HG03025 (cell line): ENCODE data around the gene PCDHGA6.
"Not testable (repeated sequence)": the region's sequence is repeated elsewhere in the genome, so short reads cannot be mapped to it uniquely, and the experiment has no call there.

Source experiments
- ATAC-seq: cut with Tn5 transposase; IDR thresholded peaks from one replicate; pipeline ENCODE4 v1.9.1; 2021; ENCODE audit warnings: mild to moderate bottlenecking, moderate library complexity; ENCODE audit not compliant: unreplicated experiment, low FRiP score

The PCDHGA6 gene

DNA sequence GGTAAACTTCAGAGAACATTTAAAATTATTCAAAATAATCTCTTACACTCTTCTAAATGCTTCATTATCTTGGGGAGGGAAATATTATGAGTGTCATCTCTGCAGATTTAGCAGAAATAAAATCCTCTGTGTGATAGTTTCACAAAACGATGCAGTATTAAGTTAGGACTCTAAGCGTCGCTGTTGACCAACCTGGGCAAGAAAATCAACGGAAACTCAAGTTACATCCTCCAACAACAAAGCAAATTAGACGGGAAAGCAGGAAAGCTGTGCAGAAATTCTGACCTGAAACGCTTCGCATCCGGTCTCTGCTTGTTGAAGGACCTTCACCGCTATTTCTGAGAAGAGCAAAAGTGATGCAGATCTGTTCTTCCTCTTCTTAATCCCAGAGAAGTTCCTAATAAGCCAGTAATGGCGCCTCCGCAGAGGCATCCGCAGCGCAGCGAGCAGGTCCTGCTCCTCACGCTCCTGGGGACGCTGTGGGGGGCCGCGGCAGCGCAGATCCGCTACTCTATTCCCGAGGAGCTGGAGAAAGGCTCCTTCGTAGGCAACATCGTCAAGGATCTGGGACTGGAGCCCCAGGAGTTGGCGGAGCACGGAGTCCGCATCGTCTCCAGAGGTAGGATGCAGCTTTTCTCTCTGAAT lies at the start of gene PCDHGA6:
PCDHGA6 (plus strand) TSS at position 219 of the 645 bp plus-strand sequence; CDS start at position 412, 193 bp downstream.
- no peak for ATAC-seq

DNA sequence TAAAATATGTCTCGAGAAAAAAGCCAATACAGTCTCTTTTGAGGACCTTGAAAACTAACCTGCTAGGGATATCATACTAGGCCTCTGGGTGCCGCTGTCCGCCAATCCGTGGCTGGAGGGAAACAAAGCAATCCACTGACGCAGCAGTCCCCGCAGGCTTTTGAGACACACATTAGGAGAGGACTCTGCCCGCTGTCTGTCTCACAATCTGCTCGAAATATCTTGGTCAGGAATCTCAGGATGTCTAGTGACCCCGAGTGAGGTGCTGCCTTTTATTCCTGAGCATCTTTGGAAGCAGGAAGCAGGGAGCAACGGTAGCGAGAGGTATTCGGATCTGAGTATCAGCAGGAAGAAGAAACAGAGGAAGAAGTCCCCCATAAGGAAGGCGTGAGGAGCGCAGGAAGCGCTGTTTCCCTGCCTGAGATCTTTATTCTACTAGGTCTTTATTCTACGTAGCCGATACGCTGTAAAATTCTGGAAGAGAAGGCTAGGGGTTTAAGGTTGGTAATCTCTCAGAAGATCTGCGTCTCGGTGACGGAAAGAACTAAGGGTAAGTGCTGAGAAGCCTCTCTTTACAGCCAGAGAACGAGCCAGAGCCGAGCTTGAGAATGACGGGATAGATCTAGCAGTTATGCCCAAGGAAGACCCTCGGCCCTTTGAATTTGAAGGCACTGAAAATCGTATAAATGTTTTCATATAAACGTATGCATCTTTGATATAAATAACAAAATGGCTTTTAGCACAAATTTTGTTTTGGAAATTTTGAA lies 47.4 kb upstream of the PCDHGA6 start:
- peak; percentile 88 for ATAC-seq

DNA sequence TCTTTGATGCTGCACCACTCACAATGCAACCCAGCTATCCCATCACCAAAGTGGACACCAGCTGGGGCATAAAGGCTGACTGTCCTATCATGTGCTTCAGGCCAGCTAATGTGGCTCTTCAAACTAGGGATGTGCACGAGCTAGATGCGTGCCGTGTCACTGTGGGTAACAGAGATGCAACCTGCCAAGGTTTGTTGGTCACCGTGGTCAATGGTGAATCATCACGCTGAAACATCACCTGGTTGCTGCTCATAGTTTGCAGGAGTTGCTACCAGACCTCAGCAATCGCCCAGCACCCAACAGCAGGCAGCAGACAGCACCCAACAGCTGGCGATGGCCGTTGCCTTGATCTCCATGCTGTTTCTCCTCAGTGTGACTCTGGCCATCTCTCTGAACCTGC lies 45.5 kb upstream of the PCDHGA6 start:
- ATAC-seq: no peak

DNA sequence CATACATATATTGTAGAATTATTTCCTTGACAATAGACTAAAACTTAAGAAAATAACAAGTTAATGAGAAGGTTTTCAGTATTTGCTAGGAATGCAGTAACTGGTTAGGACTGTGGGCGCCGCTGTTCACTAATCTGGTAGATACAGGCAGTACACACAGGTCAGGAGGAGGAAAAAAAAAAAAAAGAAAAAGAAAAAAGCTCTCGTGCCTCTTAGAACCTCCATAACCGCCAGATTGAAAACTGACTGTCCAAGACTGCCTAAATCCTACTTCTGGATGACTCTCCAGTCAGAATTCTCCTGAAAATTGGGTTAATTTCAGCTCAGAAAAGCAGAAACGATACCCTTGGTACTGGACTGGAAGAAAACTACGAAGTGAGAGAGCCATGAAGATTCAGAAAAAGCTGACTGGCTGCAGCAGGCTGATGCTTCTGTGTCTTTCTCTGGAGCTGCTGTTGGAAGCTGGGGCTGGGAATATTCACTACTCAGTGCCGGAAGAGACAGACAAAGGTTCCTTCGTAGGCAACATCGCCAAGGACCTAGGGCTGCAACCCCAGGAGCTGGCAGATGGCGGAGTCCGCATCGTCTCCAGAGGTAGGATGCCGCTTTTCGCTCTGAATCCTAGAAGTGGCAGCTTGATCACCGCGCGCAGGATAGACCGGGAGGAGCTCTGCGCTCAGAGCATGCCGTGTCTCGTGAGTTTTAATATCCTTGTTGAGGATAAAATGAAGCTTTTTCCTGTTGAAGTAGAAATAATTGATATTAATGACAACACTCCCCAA lies 43.2 kb upstream of the PCDHGA6 start, which contains the start of gene PCDHGA1:
PCDHGA1 (plus strand) TSS at position 216 of the 782 bp plus-strand sequence.
- ATAC-seq: no peak

DNA sequence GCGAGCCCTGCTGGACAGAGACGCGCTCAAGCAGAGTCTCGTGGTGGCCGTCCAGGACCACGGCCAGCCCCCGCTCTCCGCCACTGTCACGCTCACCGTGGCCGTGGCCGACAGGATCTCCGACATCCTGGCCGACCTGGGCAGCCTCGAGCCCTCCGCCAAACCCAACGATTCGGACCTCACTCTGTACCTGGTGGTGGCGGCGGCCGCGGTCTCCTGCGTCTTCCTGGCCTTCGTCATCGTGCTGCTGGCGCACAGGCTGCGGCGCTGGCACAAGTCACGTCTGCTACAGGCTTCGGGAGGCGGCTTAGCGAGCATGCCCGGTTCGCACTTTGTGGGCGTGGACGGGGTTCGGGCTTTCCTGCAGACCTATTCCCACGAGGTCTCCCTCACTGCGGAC lies 41.1 kb upstream of the PCDHGA6 start:
- not testable (repeated sequence) for ATAC-seq

DNA sequence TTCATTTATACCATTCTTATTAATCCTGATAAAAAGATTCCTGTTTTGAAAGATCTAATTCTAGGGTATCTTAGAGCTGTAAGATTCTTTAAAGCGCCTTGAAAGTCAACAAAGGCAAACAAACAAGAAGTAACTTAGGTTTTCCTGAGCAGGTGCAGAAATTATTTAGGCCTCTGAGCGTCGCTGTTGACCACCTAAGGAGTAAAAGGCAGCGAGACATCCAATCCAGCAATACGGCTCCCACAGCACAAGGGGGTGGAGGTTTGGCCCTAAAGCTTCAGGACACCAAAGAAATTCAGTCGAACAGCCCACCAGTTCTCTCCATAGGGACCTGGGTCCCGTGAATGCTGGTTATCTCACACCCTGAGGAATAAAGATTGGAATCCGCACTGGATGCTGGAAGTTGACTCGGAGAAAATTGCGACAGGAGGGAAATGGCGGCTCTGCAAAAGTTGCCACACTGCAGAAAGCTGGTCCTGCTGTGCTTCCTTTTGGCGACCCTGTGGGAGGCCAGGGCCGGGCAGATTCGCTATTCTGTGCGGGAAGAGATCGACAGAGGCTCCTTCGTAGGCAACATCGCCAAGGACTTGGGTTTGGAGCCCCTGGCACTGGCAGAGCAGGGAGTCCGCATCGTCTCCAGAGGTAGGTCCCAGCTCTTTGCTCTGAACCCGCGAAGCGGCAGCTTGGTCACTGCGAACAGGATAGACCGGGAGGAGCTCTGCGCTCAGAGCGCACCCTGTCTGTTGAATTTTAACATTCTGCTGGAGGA lies 35.0 kb upstream of the PCDHGA6 start, which contains the start of gene PCDHGA2:
PCDHGA2 (plus strand) TSS at position 223 of the 769 bp plus-strand sequence.
- no peak for ATAC-seq

DNA sequence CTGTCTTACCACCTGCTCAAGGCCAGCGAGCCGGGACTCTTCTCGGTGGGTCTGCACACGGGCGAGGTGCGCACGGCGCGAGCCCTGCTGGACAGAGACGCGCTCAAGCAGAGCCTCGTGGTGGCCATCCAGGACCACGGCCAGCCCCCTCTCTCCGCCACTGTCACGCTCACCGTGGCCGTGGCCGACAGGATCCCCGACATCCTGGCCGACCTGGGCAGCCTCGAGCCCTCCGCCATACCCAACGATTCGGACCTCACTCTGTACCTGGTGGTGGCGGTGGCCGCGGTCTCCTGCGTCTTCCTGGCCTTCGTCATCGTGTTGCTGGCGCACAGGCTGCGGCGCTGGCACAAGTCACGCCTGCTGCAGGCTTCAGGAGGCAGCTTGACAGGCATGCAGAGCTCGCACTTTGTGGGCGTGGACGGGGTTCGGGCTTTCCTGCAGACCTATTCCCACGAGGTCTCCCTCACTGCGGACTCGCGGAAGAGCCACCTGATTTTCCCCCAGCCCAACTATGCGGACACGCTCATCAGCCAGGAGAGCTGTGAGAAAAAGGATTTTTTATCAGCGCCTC lies 32.8 kb upstream of the PCDHGA6 start:
- ATAC-seq: not testable (repeated sequence)

DNA sequence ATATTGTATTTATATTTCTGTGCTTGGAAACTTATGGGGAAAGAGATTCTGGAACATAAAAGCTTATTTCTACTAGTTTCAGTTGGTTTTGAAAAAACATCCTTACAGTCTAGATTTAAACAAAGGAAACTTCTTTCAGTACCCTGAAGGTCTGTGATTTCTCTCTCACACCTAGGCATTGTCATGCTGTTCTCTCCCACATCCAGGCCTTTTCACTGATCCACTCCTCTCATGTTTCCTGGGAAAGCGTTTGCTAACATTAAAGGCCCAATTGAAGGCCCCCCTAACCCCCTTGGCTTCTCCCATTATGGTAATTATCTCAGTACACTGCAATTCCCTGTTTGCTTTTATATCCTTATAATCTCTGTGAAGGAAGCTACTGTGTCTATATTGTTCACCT lies 30.9 kb upstream of the PCDHGA6 start:
- ATAC-seq: no peak

DNA sequence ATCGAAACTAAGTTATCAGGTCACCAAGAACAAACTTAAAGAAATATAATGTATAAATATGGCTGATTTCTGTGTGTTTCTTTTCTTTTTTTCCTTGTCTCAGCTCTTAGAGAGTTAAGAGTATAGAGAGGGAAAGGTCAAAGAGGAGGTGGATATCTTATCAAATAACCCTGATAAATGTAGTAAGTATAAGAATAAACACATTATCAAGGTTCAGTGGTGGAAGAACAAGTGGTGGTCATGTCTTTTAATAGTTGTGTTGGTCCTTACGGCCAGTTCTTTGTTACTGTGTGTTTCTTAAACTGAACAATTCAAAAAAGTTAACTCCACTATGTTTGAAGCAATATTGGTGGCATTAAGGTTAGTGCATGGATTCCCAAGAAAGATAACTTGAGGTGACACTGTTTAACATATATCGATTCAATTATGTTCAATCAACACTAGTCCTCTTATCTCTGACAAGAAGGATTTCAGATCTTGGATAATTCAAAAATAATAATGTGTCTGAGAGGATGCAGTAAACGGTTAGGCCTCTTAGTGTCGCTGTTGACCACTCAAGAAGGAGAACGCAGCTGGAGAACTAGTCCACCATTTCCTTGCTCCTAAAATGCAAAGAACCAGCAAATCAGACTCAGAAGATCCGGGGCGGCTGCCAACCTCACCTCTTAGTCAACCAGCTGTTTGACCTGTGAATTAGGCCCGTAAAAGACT lies 30.3 kb upstream of the PCDHGA6 start, which contains the start of gene PCDHGA3:
PCDHGA3 (plus strand) TSS at position 588 of the 711 bp plus-strand sequence. CDS start 205 bp downstream, outside the sequence.
- no peak for ATAC-seq

DNA sequence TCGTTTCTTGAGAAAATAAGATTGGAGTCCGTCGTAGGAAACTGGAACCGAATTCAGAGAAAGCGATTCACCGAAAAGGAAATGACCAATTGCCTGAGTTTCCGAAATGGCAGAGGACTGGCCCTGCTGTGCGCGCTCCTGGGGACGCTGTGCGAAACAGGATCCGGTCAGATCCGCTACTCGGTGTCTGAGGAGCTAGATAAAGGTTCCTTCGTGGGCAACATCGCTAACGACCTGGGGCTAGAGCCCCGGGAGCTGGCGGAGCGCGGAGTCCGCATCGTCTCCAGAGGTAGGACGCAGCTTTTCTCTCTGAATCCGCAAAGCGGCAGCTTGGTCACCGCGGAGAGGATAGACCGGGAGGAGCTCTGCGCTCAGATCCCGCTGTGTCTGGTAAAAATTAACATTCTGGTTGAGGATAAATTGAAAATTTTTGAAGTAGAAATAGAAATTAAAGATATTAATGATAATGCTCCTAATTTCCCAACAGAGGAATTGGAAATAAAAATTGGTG lies 29.7 kb upstream of the PCDHGA6 start:
- no peak for ATAC-seq

DNA sequence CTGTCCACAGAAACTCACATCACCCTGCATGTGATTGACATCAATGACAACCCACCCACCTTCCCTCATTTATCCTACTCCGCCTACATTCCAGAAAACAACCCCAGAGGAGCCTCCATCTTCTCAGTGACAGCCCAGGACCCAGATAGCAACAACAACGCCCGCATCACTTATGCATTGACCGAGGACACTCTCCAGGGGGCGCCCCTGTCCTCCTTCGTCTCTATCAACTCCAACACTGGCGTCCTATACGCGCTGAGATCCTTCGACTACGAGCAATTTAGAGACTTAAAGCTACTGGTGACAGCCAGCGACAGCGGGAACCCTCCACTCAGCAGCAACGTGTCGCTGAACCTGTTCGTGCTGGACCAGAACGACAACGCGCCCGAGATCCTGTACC lies 28.4 kb upstream of the PCDHGA6 start:
- ATAC-seq: no peak

DNA sequence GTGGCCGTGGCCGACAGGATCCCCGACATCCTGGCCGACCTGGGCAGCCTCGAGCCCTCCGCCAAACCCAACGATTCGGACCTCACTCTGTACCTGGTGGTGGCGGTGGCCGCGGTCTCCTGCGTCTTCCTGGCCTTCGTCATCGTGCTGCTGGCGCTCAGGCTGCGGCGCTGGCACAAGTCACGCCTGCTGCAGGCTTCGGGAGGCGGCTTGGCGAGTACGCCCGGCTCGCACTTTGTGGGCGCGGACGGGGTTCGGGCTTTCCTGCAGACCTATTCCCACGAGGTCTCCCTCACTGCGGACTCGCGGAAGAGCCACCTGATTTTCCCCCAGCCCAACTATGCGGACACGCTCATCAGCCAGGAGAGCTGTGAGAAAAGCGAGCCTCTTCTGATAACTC lies 27.7 kb upstream of the PCDHGA6 start:
- ATAC-seq: not testable (repeated sequence)

DNA sequence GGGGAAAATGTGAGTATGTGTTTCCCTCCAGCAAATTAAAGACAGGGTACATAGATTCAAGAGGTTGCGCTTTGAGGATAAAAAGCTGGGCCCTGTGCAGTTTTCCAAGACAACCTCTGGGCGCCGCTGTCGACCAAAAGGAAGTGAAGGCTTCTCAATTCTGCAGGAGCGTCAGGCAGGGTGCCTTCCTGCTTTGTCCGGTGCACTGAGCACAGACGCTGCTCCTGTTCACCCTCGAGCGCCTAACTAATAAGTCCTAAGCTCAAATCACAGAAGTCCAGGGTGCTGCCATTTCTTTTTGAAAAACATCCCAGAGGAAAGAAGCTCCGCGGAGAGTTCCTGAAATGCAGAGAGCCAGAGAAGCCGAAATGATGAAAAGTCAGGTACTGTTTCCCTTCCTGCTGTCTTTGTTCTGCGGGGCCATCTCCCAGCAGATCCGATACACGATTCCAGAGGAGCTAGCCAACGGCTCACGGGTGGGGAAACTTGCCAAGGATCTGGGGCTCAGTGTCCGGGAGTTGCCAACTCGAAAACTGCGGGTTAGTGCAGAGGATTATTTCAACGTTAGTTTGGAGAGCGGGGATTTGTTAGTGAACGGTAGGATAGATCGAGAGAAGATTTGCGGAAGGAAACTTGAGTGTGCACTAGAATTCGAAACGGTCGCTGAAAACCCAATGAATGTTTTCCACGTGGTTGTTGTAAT lies 23.6 kb upstream of the PCDHGA6 start, which contains the start of gene PCDHGB1:
PCDHGB1 (plus strand) TSS at position 183 of the 703 bp plus-strand sequence; CDS start at position 345, 162 bp downstream.
- no peak for ATAC-seq

DNA sequence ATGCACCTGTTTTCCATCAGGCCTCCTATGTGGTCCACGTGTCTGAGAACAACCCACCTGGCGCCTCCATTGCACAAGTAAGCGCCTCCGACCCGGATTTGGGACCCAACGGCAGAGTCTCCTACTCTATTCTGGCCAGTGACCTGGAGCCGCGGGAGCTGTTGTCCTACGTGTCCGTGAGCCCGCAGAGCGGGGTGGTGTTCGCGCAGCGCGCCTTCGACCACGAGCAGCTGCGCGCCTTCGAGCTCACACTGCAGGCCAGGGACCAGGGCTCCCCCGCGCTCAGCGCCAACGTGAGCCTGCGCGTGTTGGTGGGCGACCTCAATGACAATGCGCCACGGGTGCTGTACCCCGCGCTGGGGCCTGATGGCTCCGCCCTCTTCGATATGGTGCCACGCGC lies 22.1 kb upstream of the PCDHGA6 start:
- ATAC-seq: no peak

DNA sequence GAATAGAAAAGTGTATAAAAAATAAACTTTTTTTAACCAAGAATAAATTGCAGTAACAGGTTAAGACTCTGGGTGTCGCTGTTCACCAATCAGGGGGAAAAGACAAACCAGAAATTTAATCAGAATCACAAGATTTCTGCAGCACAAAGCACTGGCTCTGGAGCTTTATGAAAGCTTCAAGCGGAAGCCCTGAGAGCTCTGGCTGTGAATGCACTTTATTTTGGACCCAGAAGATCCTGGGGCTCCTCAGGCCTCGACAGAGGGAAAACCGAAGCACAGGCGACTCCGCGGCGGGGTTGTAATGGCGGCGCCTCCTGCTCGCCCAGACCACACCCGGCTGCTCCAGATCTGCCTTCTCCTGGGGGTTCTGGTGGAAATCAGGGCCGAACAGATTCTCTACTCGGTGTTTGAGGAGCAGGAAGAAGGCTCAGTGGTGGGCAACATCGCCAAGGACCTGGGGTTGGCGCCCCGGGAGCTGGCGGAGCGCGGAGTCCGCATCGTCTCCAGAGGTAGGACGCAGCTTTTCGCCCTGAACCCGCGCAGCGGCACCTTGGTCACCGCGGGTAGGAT lies 18.7 kb upstream of the PCDHGA6 start, which contains the start of gene PCDHGA4:
PCDHGA4 (plus strand) TSS at position 122 of the 570 bp plus-strand sequence; CDS start at position 209, 87 bp downstream.
- ATAC-seq: no peak

DNA sequence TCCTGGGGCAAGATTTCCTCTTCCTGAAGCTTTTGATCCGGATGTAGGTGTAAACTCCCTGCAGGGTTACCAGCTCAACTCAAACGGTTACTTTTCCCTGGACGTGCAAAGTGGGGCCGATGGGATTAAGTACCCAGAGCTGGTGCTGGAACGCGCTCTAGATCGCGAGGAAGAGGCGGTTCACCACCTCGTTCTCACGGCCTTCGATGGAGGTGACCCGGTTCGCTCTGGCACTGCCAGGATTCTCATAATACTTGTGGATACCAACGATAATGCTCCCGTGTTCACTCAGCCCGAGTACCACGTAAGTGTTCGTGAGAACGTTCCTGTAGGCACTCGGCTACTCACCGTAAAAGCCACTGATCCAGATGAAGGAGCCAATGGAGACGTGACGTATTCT lies 18.1 kb upstream of the PCDHGA6 start:
- no peak for ATAC-seq

DNA sequence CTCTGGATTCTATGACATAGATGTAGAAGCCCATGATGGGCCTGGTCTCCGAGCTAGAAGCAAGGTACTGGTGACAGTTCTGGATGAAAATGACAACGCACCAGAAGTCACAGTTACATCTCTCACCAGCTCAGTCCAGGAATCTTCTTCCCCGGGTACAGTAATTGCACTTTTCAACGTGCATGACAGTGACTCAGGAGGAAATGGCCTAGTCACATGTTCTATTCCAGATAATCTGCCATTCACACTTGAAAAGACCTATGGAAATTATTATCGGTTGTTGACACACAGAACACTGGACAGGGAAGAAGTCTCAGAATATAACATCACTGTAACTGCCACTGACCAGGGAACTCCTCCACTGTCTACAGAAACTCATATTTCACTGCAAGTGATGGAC lies 17.6 kb upstream of the PCDHGA6 start:
- ATAC-seq: no peak

DNA sequence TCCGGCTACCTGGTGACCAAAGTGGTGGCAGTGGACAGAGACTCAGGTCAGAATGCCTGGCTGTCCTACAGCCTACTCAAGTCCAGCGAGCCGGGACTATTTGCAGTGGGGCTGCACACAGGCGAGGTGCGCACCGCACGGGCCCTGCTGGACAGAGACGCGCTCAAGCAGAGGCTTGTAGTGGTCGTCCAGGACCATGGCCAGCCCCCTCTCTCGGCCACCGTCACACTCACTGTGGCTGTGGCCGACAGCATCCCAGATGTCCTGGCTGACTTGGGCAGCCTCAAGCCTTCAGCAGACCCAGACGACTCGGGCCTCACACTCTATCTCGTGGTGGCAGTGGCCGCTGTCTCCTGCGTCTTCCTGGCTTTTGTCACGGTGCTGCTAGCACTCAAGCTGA lies 16.7 kb upstream of the PCDHGA6 start:
- ATAC-seq: no peak
